ENCODE measurements around the gene PLXNA4. TPM values are rescaled to one million over a fixed set of nuclear protein-coding genes. Genes with fewer than 3 reads are reported as not detected.

PLXNA4 gene
- total and polyA plus RNA-seq, 9 of the 15 experiments (the other 6 are each of a cell fraction or from before 2014, with no cell fraction given): under 0.01 to 0.09 TPM; not detected in 7

DNA sequence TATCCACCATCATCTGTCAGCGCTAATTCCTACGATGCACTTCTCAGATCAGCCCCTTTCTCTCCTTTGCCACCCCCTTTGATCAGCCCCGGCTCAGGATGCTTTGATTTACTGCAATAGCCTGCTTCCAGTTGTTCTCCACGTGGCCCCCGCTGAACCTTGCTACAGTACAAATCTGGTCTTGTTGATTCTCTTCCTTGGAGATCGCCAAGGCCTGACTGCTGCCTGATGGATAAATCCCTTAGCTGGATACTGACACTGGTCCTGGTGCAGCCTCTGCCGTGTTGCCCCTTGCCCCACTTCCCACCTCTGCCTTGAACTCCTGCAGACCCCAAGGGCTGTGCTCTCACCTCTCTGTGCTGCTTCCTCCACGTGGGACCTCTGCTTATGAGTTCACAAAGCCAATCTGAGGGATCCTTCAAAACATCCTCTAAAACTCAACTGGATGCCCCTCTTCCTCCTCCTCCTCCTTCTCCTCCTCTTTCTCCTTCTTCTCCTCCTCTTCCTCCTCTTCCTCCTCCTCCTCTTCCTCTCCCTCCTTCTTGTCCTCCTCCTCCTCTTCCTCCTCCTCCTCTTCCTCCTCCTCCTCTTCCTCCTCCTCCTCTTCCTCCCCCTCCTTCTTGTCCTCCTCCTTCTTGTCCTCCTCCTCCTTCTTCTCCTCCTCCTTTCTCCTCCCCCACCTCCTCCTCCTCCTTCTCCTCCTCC is 15.3 kb downstream of the PLXNA4 start (continued):
- TF ChIP-seq GTF2F1 (IDR thresholded peaks at IDR 0.05; ENCODE audit: low read depth, low read length): no peak
- TF ChIP-seq TAL1 (IDR thresholded peaks at IDR 0.05): no peak
- TF ChIP-seq YY1 (IDR thresholded peaks at IDR 0.05; ENCODE audit: borderline replicate concordance in 1 of 3, control insufficient read depth in 1 of 3, extremely low read depth in 1 of 3, insufficient read depth in 3 of 3, insufficient read length in 1 of 3, insufficient replicate concordance in 2 of 3, low read depth in 1 of 3, low read length in 2 of 3): no peak
- 0 out of 2 replicates have a peak, but pooled peaks have one; percentile 7 for TF ChIP-seq USF1 (CRISPR knock-in tag; IDR thresholded peaks at IDR 0.05)

- no TSS peak for BruUV-seq (replicated peaks)
- FAIRE-seq: no peak
Observed at GRCh38 chr7:132560105-132560504, 16.2 kb downstream of the PLXNA4 start.

More at GRCh38 chr7:132560105-132560504, 16.2 kb downstream of the PLXNA4 start:
- Histone ChIP-seq H3K27ac (ENCODE audit: extremely low read depth, low read depth, low read length) (no peak overlapping the region), H3K4me1 (replicated peaks in 1 of 2; ENCODE audit: control insufficient read depth in 2 of 2, insufficient read depth in 2 of 2, low read length in 2 of 2) (no peaks in the 10 kb centered on the region), H3K36me3 (ENCODE audit: control insufficient read depth, insufficient read depth, low read length) (no peaks in the 10 kb centered on the region), H4K20me1 (replicated peaks; ENCODE audit: control insufficient read depth, insufficient read depth, low read length) (no peaks in the 10 kb centered on the region), H3K4me3 (no peak overlapping the region), H3K79me2 (ENCODE audit: control insufficient read depth, insufficient read depth, low read length) (no peaks in the 10 kb centered on the region), H3K27me3 (ENCODE audit: control insufficient read depth in 2 of 2, insufficient read depth in 2 of 2, low read length in 2 of 2) (0 out of 5 replicates have a peak, but pooled peaks cover 0 to 11% of the 10 kb centered on the region in 2 experiments), H3K9ac (ENCODE audit: insufficient read depth in 1 of 2, low read depth in 2 of 2, low read length in 2 of 2) (no peak overlapping the region), H3K9me3 (replicated peaks; ENCODE audit: control insufficient read depth, insufficient read depth, low read depth, low read length) (no peaks in the 10 kb centered on the region), H3K9me1 (ENCODE audit: control insufficient read depth, insufficient read depth, low read length) (no peaks in the 10 kb centered on the region), H3K4me2 (ENCODE audit: insufficient read depth, low read length) (no peak overlapping the region), H2AFZ (ENCODE audit: low read depth, low read length) (no peak overlapping the region)
- 3% methylated on average over 7 of the region's 7 CpGs for WGBS (ENCODE audit: insufficient coverage, low coverage, missing lambda C conversion rate)
- in situ Hi-C loops (cut with MboI): no loop called here
- ChIA-PET POLR2A (no interaction called here), CTCF (ENCODE audit: low intra/inter-chr PET ratio) (no interaction called here)
- TF ChIP-seq ZNF707 (CRISPR knock-in tag; conservative IDR thresholded peaks at IDR 0.05): no peak
- no peak for TF ChIP-seq CC2D1A (IDR thresholded peaks at IDR 0.05)
- TF ChIP-seq NR4A1 (CRISPR knock-in tag; IDR thresholded peaks at IDR 0.05): no peak
- no peak for TF ChIP-seq NR4A1 (tag; IDR thresholded peaks at IDR 0.05)
- TF ChIP-seq, protein P1, sequence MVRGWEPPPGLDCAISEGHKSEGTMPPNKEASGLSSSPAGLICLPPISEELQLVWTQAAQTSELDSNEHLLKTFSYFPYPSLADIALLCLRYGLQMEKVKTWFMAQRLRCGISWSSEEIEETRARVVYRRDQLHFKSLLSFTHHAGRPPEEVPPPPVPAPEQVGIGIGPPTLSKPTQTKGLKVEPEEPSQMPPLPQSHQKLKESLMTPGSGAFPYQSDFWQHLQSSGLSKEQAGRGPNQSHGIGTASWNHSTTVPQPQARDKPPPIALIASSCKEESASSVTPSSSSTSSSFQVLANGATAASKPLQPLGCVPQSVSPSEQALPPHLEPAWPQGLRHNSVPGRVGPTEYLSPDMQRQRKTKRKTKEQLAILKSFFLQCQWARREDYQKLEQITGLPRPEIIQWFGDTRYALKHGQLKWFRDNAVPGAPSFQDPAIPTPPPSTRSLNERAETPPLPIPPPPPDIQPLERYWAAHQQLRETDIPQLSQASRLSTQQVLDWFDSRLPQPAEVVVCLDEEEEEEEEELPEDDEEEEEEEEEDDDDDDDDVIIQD (CRISPR knock-in tag; IDR thresholded peaks at IDR 0.05): no peak
- no peak for TF ChIP-seq TCFL5 (CRISPR knock-in tag; conservative IDR thresholded peaks at IDR 0.05)
- no peak for TF ChIP-seq MNT (conservative IDR thresholded peaks at IDR 0.05)
- TF ChIP-seq, protein P2, sequence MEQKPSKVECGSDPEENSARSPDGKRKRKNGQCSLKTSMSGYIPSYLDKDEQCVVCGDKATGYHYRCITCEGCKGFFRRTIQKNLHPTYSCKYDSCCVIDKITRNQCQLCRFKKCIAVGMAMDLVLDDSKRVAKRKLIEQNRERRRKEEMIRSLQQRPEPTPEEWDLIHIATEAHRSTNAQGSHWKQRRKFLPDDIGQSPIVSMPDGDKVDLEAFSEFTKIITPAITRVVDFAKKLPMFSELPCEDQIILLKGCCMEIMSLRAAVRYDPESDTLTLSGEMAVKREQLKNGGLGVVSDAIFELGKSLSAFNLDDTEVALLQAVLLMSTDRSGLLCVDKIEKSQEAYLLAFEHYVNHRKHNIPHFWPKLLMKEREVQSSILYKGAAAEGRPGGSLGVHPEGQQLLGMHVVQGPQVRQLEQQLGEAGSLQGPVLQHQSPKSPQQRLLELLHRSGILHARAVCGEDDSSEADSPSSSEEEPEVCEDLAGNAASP (IDR thresholded peaks at IDR 0.05): no peak
- no peak for TF ChIP-seq ZFP36 (IDR thresholded peaks at IDR 0.05; ENCODE audit: low read depth, low read length, partially characterized antibody)
- no peak for TF ChIP-seq SIN3A (IDR thresholded peaks at IDR 0.05; ENCODE audit: borderline replicate concordance in 2 of 2, control insufficient read depth in 1 of 2, low read depth in 2 of 2, low read length in 2 of 2)
- DNase-seq (ENCODE audit: extremely low read depth in 1 of 4, low spot score in 3 of 4) (no peak), ATAC-seq (no peak)
- intact Hi-C loops (cut with micrococcal nuclease): no loop called here
